Peyer's patch (tissue), 4 donors: ENCODE data around the gene ELP4. TPM values are rescaled to one million over a fixed set of nuclear protein-coding genes. Genes with fewer than 3 reads are reported as not detected.
A peak's percentile ranks its signal among the peaks of the same experiment; 100 is the strongest.

ENCODE experiments used
- DNase-seq, 3 donors: peaks; one replicate each; pipeline ENCODE4 v3.0.0-alpha.2; 2017 to 2019
- H3K27ac ChIP-seq, 4 donors: fragments of 200-600 bp; sonication (generic); one replicate each; pipeline ENCODE4 v1.5.1; 2016 to 2019
- H3K27me3 ChIP-seq, 2 donors: fragments of 200-600 bp; sonication (generic); one replicate each; pipeline ENCODE4 v1.5.1; 2019
- H3K36me3 ChIP-seq, 3 donors: fragments of 200-600 bp; sonication (generic); one replicate each; pipeline ENCODE4 v1.5.1; 2016 to 2019
- H3K4me1 ChIP-seq, 4 donors: fragments of 200-600 bp; sonication (generic); one replicate each; pipeline ENCODE4 v1.5.1; 2016 to 2019
- H3K4me3 ChIP-seq, 4 donors: fragments of 200-600 bp; sonication (generic); 1 replicate in 3 of 4; 2 replicates in 1 of 4; pipeline ENCODE4 v1.5.1; 2016 to 2019; ENCODE audit warnings: mild to moderate bottlenecking in 1 of 4
- H3K9me3 ChIP-seq, 4 donors: fragments of 200-600 bp; sonication (generic); one replicate each; pipeline ENCODE4 v1.5.1; 2016 to 2019; ENCODE audit warnings: mild to moderate bottlenecking in 1 of 4
- CTCF ChIP-seq, 6 experiments: fragments of 450-650 bp in 4 of 6; fragments of 200-600 bp in 2 of 6; sonication (generic) in 1 of 6; IDR thresholded peaks; one replicate each; pipeline ENCODE4 v1.5.1; 2017 to 2019; ENCODE audit warnings: antibody characterized with exemption in 6 of 6, mild to moderate bottlenecking in 3 of 6, moderate library complexity in 1 of 6
- POLR2A ChIP-seq, 2 donors: fragments of 450-650 bp; IDR thresholded peaks; one replicate each; pipeline ENCODE4 v1.5.1; 2017; ENCODE audit warnings: antibody characterized with exemption in 2 of 2, mild to moderate bottlenecking in 2 of 2, moderate library complexity in 2 of 2
- total RNA-seq, 4 donors: library from RNA; depleted of rRNA; stranded (reverse); fragments of >200 nt; gene quantifications; one replicate each; pipeline ENCODE4 v1.1.0, GENCODE V29; 2016

ELP4 gene
- total RNA-seq, 4 donors from 2014 or later, result 13.3 to 33.0 (median 21.3) TPM

- TF ChIP-seq CTCF (IDR thresholded peaks at IDR 0.05), result no peak
- Histone ChIP-seq H3K27ac (no peak overlapping the region), H3K36me3 (no peaks in the 10 kb centered on the region), H3K4me1 (peaks cover 0 to 92% (median 31%) of the 10 kb centered on the region in 4 donors), H3K4me3 (peak overlapping the region in 3 of 4 donors; percentile 44 to 52 (median 45)), H3K27me3 (peaks cover 0 to 99% of the 10 kb centered on the region in 2 donors), H3K9me3 (peaks cover 0 to 10% (median 0%) of the 10 kb centered on the region in 4 donors)
- DNase-seq, result peak in 1 of 3 donors; percentile 40
Observed at GRCh38 chr11:31813391-31814175, 304.0 kb downstream of the ELP4 start.

GRCh38 chr11:31814176-31814868, 304.8 kb downstream of the ELP4 start:
- no peak for TF ChIP-seq POLR2A (IDR thresholded peaks at IDR 0.05)
- no peak for TF ChIP-seq CTCF (IDR thresholded peaks at IDR 0.05)
- H3K27ac ChIP-seq, result no peak overlapping the region
- peaks cover 0 to 99% of the 10 kb centered on the region in 2 donors for H3K27me3 ChIP-seq
- H3K4me1 ChIP-seq, result peaks cover 0 to 87% (median 31%) of the 10 kb centered on the region in 4 donors
- DNase-seq, result peak in 1 of 3 donors; percentile 44
- peaks cover 0 to 10% (median 0%) of the 10 kb centered on the region in 4 donors for H3K9me3 ChIP-seq
- H3K4me3 ChIP-seq, result no peak overlapping the region
- H3K36me3 ChIP-seq, result no peaks in the 10 kb centered on the region

- no peak overlapping the region for H3K27ac ChIP-seq
- DNase-seq, result peak in 1 of 3 donors; percentile 47
- H3K4me1 ChIP-seq, result peaks cover 0 to 73% (median 22%) of the 10 kb centered on the region in 4 donors
- H3K4me3 ChIP-seq, result peak overlapping the region in 2 of 4 donors; percentile 29 to 38
- H3K36me3 ChIP-seq, result no peaks in the 10 kb centered on the region
- H3K27me3 ChIP-seq, result peaks cover 0 to 99% of the 10 kb centered on the region in 2 donors
- TF ChIP-seq POLR2A (IDR thresholded peaks at IDR 0.05) (no peak), CTCF (IDR thresholded peaks at IDR 0.05) (no peak)
- H3K9me3 ChIP-seq, result peaks cover 0 to 10% (median 0%) of the 10 kb centered on the region in 4 donors
Observed at GRCh38 chr11:31815711-31816467, 306.3 kb downstream of the ELP4 start.

GRCh38 chr11:31816468-31817053, 307.0 kb downstream of the ELP4 start:
- TF ChIP-seq POLR2A (IDR thresholded peaks at IDR 0.05), result no peak
- no peak for TF ChIP-seq CTCF (IDR thresholded peaks at IDR 0.05)
- DNase-seq, result peak in 1 of 3 donors; percentile 53
- no peak overlapping the region for H3K27ac ChIP-seq
- H3K9me3 ChIP-seq, result peaks cover 0 to 5% (median 0%) of the 10 kb centered on the region in 4 donors
- H3K27me3 ChIP-seq, result peaks cover 0 to 92% of the 10 kb centered on the region in 2 donors
- H3K4me3 ChIP-seq, result peak overlapping the region in 2 of 4 donors; percentile 29 to 38
- peaks cover 0 to 67% (median 17%) of the 10 kb centered on the region in 4 donors for H3K4me1 ChIP-seq
- H3K36me3 ChIP-seq, result no peaks in the 10 kb centered on the region
